HG03175 (cell line): Measurements from ENCODE around the gene MYH11.
"Not testable (repeated sequence)": the region's sequence is repeated elsewhere in the genome, so short reads cannot be mapped to it uniquely, and the experiment has no call there.

ENCODE experiments used
- ATAC-seq: cut with Tn5 transposase; IDR thresholded peaks from one replicate; pipeline ENCODE4 v1.9.1; 2021; ENCODE audit warnings: mild to moderate bottlenecking, moderate library complexity; ENCODE audit not compliant: unreplicated experiment

Gene MYH11

GRCh38 chr16:15846510-15846909 is 10.3 kb downstream of the MYH11 start:
- no peak for ATAC-seq

DNA sequence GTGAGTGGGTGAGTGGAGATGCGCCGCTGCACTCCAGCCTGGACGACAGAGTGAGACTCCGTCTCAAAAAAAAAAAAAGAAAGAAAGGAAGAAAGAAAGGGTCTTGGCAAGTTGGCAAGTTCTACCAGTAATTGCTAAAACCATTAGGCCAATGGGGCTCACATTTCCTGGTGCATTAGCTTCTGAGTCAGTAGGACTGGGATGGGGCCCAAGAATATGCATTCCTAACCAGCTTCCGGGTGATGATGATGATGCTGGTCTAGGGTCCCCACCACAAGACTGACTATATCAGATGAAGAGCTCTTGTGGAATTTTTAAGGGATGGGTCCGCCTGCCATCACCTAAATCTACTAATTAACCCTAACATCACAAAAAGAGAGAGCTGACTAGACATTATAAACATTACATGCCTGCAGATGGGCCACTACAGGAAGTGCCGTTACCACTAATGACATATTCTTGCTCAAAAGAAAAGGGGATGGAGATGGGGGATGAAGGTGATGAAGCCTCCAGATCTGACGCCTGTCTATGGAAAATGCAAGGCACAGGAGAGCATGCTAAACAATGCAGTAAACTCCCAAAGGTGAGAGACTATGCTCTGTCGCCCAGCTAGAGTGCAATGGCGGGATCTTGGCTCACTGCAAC is 13.1 kb downstream of the MYH11 start:
- ATAC-seq: no peak

GRCh38 chr16:15839204-15839603 is 17.6 kb downstream of the MYH11 start:
- ATAC-seq: not testable (repeated sequence)

DNA sequence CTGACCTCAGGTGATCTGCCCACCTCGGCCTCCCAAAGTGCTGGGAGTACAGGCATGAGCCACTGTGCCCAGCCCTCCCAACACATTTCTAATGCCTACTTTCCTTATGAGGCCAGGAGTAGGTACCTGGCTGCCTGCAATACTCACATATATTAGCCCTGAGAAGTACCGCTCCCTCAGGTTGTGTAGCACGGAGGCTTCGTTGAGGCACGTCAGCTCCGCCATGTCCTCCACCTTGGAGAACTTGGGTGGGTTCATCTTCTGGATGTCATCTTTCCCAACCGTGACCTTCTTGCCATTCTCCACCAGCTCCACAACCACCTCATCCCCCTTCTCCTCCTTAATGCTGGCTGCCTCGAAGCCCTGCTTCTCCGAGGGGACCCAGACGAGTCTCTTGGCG is 19.1 kb downstream of the MYH11 start:
- ATAC-seq: no peak

DNA sequence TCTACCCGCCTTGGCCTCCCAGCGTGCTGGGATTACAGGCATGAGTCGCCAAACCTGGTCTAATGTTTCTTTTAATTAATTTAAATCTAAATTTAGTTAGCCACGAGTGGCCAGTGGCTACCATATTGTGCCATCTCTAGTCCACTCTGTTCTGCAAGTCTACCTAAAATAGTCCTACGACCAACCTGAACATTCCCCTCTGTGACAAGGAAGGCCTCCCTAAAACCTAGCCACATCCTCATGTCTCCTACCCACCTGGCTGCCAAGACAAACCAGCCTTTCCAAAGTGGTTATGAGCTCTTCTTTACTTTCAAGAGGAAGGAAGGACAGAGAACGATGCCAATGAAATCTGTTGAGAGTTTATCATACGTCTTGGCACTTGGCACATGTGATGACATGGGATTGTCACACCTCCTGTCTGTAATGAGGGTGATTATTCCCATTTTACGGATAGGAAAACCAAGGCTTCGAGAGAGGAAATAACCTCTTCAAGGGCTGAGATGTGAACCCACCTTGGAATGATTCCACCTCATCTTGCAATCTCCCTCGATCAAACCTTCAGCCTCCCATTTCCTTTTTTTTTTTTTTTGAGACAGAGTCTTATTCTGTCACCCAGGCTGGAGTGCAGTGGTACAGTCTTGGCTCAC is 19.7 kb downstream of the MYH11 start:
- ATAC-seq: no peak

GRCh38 chr16:15836074-15836473 is 20.8 kb downstream of the MYH11 start:
- no peak for ATAC-seq

DNA sequence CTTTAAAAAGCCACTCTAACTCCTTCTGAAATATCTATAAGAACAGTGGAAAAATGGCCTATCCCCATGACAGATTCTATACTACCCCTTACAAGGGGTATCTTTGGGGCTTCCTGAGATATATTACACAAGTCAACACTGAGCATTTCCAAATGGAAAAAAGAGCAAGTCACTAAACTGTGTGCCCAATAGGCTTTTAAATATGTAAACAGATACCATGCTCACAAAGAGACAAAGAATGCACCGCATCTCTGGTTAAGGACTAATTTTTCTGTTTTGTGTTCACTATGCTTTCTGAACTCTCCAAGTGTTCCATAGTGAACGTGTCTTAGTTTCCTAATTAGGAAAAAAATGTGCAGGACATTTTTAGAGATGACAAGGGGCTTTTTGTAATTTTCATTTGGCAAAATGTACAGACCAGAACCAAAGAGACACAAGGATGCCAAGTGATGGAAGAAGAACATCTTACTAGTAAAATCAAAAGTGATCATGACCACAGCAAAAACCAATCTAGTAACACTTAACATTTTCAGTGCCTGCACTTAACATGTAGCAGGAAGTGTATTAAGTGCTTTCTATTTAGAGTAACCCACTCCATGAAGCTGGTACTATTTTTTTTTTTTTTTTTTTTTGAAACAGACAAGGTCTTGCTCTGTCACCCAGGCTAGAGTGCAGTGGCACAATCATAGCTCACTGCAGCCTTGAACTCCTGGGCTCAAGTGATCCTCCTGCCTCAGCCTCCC is 21.5 kb downstream of the MYH11 start:
- ATAC-seq: no peak

- ATAC-seq: no peak
Measured at GRCh38 chr16:15834502-15834901, 22.3 kb downstream of the MYH11 start.

DNA sequence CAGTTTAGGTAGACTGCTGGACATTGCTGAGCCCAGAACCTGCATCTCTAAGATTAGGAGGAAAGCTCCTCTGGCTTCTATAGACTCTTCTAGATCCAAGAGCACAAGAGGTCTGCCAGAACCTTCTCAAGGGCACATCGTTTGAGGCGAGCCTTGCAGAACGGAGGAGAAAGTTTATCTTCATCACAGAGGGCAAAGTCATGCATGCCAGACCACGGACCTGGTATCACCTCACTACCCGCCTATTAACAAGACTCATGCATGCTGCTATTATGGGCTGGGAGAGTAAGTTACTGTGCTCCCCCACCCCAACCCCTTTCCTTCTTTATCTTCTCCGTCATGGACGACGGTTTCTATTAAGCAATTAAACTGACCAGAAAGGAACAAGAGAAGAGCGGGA is 23.3 kb downstream of the MYH11 start:
- no peak for ATAC-seq

GRCh38 chr16:15832241-15832640 is 24.6 kb downstream of the MYH11 start:
- no peak for ATAC-seq

DNA sequence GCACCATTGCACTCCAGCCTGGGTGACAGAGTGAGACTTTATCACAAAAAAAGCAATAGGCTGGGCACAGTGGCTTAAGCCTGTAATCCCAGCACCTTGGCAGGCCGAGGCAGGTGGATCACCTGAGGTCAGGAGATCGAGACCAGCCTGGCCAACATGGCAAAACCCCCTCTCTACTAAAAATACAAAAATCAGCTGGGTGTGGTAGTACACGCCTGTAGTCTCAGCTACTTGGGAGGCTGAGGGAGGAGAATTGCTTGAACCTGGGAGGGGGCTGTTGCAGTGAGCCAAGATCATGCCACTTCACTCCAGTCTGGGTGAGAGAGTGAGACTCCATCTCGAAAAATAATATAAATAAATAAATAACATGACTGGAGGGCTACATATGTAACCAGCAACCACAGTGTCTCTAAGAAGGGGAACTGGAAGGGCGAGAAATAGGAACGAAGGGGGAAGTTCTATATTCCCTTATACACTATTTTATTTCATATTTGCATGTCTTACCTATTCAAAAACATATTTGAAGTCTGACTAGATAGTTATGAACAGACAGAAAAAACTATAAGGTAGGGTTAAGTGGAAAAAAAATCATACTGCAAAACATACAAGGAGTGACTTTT is 25.9 kb downstream of the MYH11 start:
- no peak for ATAC-seq

DNA sequence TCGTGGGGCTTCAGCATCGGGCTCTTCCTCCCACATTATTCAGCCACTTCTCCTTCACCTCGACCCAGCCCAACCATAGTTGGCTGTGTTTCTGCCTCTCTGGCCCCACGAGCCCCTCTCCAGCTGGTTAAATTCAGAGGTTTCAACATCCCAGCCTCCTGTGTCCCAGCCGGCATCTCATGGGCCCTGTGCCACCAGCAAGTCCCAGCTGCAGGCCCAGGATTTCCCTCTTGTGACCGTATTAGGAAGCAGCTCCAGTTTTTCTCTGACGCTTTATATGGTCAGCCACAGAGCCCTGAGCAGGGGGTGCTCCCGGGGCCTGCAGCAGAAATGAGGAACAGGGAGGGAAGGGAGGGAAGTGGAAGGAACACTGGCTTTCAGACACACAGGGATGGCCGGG is 27.4 kb downstream of the MYH11 start:
- no peak for ATAC-seq

DNA sequence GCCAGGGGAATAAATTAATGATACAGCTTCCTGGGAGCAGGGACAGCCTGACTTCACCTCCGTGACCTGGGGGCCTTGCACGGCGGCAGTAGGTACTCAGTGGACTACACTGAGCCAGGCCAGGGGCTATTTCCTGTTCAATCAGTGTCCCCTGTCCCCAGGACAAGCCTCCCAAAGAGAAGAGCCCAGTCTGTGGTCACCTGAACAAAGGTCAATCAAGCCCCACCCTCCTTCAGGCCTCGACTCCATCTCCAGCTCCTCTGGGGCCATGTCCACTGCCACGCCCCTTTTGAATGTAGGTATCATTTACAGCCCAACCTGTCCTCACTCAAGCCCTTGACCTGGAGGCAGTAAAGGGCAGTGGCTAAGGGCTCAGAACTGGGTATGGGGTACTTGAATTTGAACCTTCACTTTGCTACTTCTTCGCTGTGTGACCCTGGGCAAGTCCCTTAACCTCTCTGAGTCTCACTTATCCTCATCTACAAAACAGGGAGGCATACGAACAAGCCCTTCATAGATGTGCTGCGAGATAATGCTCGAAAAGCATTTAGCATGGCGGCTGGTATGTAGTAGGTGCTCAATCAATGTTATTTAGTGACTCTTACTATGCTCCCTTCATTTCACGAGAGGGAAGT is 29.0 kb downstream of the MYH11 start:
- ATAC-seq: no peak

DNA sequence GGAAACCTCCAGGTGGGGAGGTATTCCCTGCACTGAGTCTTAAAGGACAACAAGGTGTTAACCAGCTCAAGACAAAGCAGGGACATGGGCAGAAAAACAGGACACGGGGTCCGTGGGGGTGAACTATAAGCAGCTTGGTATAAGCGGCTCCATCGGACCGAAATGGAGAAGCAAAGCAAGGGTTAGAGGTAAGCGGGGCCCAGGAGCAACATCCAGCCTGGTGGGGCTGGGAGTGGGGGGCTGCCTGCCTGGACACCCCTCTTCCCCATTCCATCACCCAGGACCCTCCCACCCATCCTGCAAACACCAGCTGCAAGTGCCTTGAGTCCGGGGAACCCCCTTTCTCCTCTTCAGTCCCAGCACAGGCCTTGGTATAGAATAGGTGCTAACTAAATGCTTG is 29.5 kb downstream of the MYH11 start:
- no peak for ATAC-seq

- ATAC-seq: no peak
Measured at GRCh38 chr16:15825750-15826305, 31.0 kb downstream of the MYH11 start.

- ATAC-seq: no peak
Measured at GRCh38 chr16:15822957-15823356, 33.9 kb downstream of the MYH11 start.

GRCh38 chr16:15820837-15821236 is 36.0 kb downstream of the MYH11 start:
- no peak for ATAC-seq

DNA sequence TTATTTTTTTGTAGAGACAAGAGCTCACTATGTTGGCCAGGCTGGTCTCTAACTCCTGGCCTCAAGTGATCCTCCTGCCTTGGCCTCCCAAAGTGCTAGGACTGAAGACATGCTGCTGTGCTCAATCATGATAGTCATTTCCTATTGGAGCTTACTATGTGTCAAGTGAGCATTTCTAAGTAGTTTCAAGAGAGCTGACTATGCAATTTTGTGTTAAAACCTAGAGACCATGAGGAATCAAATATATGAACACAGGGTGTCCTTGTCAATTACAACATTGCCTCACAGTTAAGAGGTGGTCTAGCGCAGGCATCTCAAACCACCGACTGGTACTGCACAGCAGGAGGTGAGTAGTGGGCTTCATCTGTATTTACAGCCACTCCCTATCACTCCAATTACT is 37.8 kb downstream of the MYH11 start:
- no peak for ATAC-seq

DNA sequence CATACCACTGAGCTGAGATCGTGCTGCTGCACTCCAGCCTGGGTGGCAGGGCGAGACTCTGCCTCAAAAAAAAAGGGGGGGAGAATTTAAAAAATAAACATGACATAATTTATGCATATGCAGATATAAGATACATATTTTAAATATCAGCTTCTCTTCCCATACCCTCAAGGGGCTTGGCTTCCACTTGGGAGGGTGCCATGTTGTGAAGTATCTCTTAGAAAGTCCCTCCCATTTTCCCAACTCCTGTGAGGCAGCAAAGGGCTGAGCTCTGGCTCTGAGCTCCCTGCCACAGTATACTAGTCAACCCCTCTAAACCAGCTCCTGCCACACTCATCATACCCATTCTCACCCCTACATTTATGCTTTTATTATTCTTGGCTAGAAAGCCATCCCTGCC is 39.4 kb downstream of the MYH11 start:
- no peak for ATAC-seq

DNA sequence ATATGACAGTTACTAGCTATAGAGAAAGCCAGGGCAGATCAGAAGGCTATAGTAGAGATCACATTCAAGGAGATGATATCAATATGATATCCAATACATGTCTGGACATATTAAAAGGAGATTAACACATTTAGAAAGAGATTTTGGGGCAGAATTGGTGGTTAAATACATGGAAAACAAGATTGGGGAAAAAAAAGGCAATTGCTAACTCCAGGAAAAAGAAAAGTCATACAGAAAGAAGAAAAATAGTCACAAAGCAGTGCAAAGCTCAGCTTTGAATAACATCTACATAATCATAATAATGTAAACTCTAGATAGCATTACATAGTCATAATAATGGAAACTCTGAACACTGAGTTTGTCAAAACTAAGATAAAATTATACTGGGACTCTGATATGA is 40.6 kb downstream of the MYH11 start:
- no peak for ATAC-seq

DNA sequence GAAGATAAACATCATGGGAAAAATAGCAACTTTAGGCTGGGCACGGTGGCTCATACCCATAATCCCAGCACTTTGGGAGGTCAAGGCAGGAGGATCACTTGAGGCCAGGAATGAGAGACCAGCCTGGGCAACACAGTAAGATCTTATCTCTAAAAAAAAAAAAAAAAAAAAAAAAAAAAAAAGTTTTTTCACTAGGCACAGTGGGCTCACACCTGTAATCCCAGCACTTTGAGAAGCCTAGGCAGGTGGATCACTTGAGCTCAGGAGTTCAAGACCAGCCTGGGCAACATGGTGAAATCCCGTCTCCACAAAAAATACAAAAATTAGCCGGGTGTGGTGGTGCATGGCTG is 44.5 kb downstream of the MYH11 start:
- not testable (repeated sequence) for ATAC-seq
